H9 (cell line): ENCODE results near the gene CD247. TPM values are rescaled to one million over a fixed set of nuclear protein-coding genes. Genes with fewer than 3 reads are reported as not detected.

ENCODE experiments used
- DNase-seq: peaks from one replicate; pipeline ENCODE4 v3.0.0-alpha.2; 2017
- H2AFZ ChIP-seq: one replicate; pipeline ENCODE4 v1.6.1; 2013; ENCODE audit warnings: mild to moderate bottlenecking, low read length, control low read depth, moderate library complexity
- H2AK5ac ChIP-seq: 2 replicates; pipeline ENCODE4 v1.6.1; 2013; ENCODE audit warnings: low read length, control low read depth, mixed read lengths; ENCODE audit not compliant: insufficient read length
- H2BK120ac ChIP-seq: one replicate; pipeline ENCODE4 v1.6.1; 2013; ENCODE audit warnings: low read depth, mild to moderate bottlenecking, low read length, control low read depth, inconsistent platforms; ENCODE audit not compliant: poor library complexity, severe bottlenecking
- H2BK12ac ChIP-seq: 2 replicates; pipeline ENCODE4 v1.6.1; 2013; ENCODE audit warnings: low read length, control low read depth, mixed read lengths, low read depth; ENCODE audit not compliant: insufficient read length
- H2BK15ac ChIP-seq: 2 replicates; pipeline ENCODE4 v1.6.1; 2013; ENCODE audit warnings: low read depth, low read length, control low read depth
- H2BK20ac ChIP-seq: one replicate; pipeline ENCODE4 v1.6.1; 2013; ENCODE audit warnings: low read depth, mild to moderate bottlenecking, low read length, control low read depth, inconsistent platforms; ENCODE audit not compliant: poor library complexity, severe bottlenecking
- H2BK5ac ChIP-seq: 2 replicates; pipeline ENCODE4 v1.6.1; 2013; ENCODE audit warnings: low read length, control low read depth, mixed read lengths; ENCODE audit not compliant: insufficient read length
- H3K14ac ChIP-seq: 2 replicates; pipeline ENCODE4 v1.6.1; 2013; ENCODE audit warnings: low read length, control low read depth; ENCODE audit not compliant: insufficient read depth
- H3K18ac ChIP-seq: 2 replicates; pipeline ENCODE4 v1.6.1; 2013; ENCODE audit warnings: low read depth, mild to moderate bottlenecking, mixed read lengths, low read length, control low read depth; ENCODE audit not compliant: insufficient read length
- H3K23ac ChIP-seq: 2 replicates; pipeline ENCODE4 v1.6.1; 2013; ENCODE audit warnings: low read length, control low read depth, mixed read lengths, low read depth; ENCODE audit not compliant: insufficient read length
- H3K23me2 ChIP-seq: 2 replicates; pipeline ENCODE4 v1.6.1; 2013; ENCODE audit warnings: low read depth, mild to moderate bottlenecking, mixed read lengths, low read length, control low read depth; ENCODE audit not compliant: insufficient read length, poor library complexity, severe bottlenecking
- H3K27ac ChIP-seq: 2 replicates; pipeline ENCODE4 v1.5.1; 2013; ENCODE audit warnings: low read length, control low read depth, mixed read lengths, low read depth; ENCODE audit not compliant: insufficient read length
- H3K27me3 ChIP-seq: 2 replicates; pipeline ENCODE4 v1.6.1; 2013; ENCODE audit warnings: low read length, control low read depth, inconsistent platforms; ENCODE audit not compliant: insufficient read depth
- H3K4ac ChIP-seq: 2 replicates; pipeline ENCODE4 v1.6.1; 2013; ENCODE audit warnings: low read depth, mild to moderate bottlenecking, control low read depth, inconsistent platforms, low read length, moderate library complexity
- H3K4me1 ChIP-seq: 2 replicates; pipeline ENCODE4 v1.6.1; 2013; ENCODE audit warnings: low read length, control low read depth, inconsistent platforms; ENCODE audit not compliant: insufficient read depth
- H3K4me2 ChIP-seq: 2 replicates; pipeline ENCODE4 v1.6.1; 2013; ENCODE audit warnings: low read length, control low read depth, mixed read lengths; ENCODE audit not compliant: insufficient read length, insufficient read depth
- H3K56ac ChIP-seq: 2 replicates; pipeline ENCODE4 v1.6.1; 2013; ENCODE audit warnings: low read depth, mild to moderate bottlenecking, mixed read lengths, low read length, control low read depth; ENCODE audit not compliant: insufficient read length
- H3K79me1 ChIP-seq: 2 replicates; pipeline ENCODE4 v1.6.1; 2013; ENCODE audit warnings: low read depth, mild to moderate bottlenecking, moderate library complexity, low read length, control low read depth, inconsistent platforms; ENCODE audit not compliant: insufficient read depth, poor library complexity, severe bottlenecking
- H3K79me2 ChIP-seq: 2 replicates; pipeline ENCODE4 v1.6.1; 2013; ENCODE audit warnings: low read length, control low read depth, inconsistent platforms; ENCODE audit not compliant: insufficient read depth
- H3K9ac ChIP-seq: 2 replicates; pipeline ENCODE4 v1.6.1; 2013; ENCODE audit warnings: low read length, control low read depth, mixed read lengths; ENCODE audit not compliant: insufficient read length; ENCODE audit errors: extremely low read depth
- H3K9me3 ChIP-seq: one replicate; pipeline ENCODE4 v1.6.1; 2013; ENCODE audit warnings: low read depth, low read length, inconsistent platforms; ENCODE audit not compliant: control insufficient read depth
- H3T11ph ChIP-seq: one replicate; pipeline ENCODE4 v1.6.1; 2013; ENCODE audit warnings: mild to moderate bottlenecking, low read length, control low read depth, inconsistent platforms
- H4K20me1 ChIP-seq: one replicate; pipeline ENCODE4 v1.6.1; 2013; ENCODE audit not compliant: control insufficient read depth, insufficient read length, insufficient read depth
- H4K5ac ChIP-seq: 2 replicates; pipeline ENCODE4 v1.6.1; 2013; ENCODE audit warnings: low read depth, mild to moderate bottlenecking, mixed read lengths, low read length, control low read depth; ENCODE audit not compliant: insufficient read length
- H4K8ac ChIP-seq: replicated peaks from 2 replicates; pipeline ENCODE4 v1.6.1; 2013; ENCODE audit warnings: low read length, control low read depth, mixed read lengths, low read depth; ENCODE audit not compliant: insufficient read length
- H4K91ac ChIP-seq: 2 replicates; pipeline ENCODE4 v1.6.1; 2013; ENCODE audit warnings: low read depth, mild to moderate bottlenecking, moderate library complexity, mixed read lengths, low read length, control low read depth; ENCODE audit not compliant: insufficient read length
- H3K27ac Mint-ChIP-seq, 3 experiments: 2 replicates in 2 of 3; 3 replicates in 1 of 3; pipeline ENCODE4 v1.8.0; 2020 to 2021; ENCODE audit warnings: mixed read lengths in 3 of 3, mild to moderate bottlenecking in 1 of 3, moderate library complexity in 1 of 3
- H3K27me3 Mint-ChIP-seq: 2 replicates; pipeline ENCODE4 v1.8.0; 2021; ENCODE audit warnings: low read depth, mild to moderate bottlenecking, moderate library complexity, mixed read lengths
- H3K36me3 Mint-ChIP-seq, 3 experiments: 2 replicates in 2 of 3; 3 replicates in 1 of 3; pipeline ENCODE4 v1.8.0; 2020 to 2021; ENCODE audit warnings: low read depth in 3 of 3, mixed read lengths in 3 of 3; ENCODE audit not compliant: insufficient read depth in 1 of 3
- H3K4me1 Mint-ChIP-seq, 2 experiments: 2 replicates each; pipeline ENCODE4 v1.8.0; 2020; ENCODE audit warnings: mixed read lengths in 2 of 2
- H3K4me3 Mint-ChIP-seq, 2 experiments: 2 replicates in 1 of 2; 3 replicates in 1 of 2; pipeline ENCODE4 v1.8.0; 2020 to 2021; ENCODE audit warnings: mild to moderate bottlenecking in 2 of 2, mixed read lengths in 2 of 2, moderate library complexity in 1 of 2
- H3K9me3 Mint-ChIP-seq, 2 experiments: 2 replicates in 1 of 2; 3 replicates in 1 of 2; pipeline ENCODE4 v1.8.0; 2020; ENCODE audit warnings: mild to moderate bottlenecking in 2 of 2, mixed read lengths in 2 of 2, moderate library complexity in 1 of 2
- CTCF ChIP-seq: fragments of 200-600 bp; sonication (generic); conservative IDR thresholded peaks from 3 replicates; pipeline ENCODE4 v1.8.0; 2021; ENCODE audit warnings: antibody characterized with exemption, mild to moderate bottlenecking
- WGBS: extraction: QIAGEN DNeasy Blood & Tissue Kit; methylation state at CpG from one replicate; pipeline ENCODE4 v1.1.7; 2013; ENCODE audit warnings: missing lambda C conversion rate, low lambda C conversion rate, mixed read lengths; ENCODE audit not compliant: insufficient read length; ENCODE audit errors: extremely low coverage; 5-methylcytosine and 5-hydroxymethylcytosine counted together
- total RNA-seq: library from RNA; stranded (reverse); gene quantifications from 2 replicates; pipeline ENCODE4 v1.2.1, GENCODE V29; 2021

Gene CD247
- total RNA-seq, 1 experiment from 2014 or later: 1.2 TPM

- H3K23me2 ChIP-seq: no peaks in the 10 kb centered on the region
- no peak overlapping the region for H3K18ac ChIP-seq
- no peak overlapping the region for H3K14ac ChIP-seq
- no peak overlapping the region for H3K9ac ChIP-seq
- H2BK12ac ChIP-seq: no peak overlapping the region
- Mint-ChIP-seq H3K27me3 (no peaks in the 10 kb centered on the region; the same call in 1 of the 2 replicates), H3K4me3 (no peak overlapping the region), H3K4me1 (peaks cover 39 to 40% of the 10 kb centered on the region in 2 experiments), H3K27ac (no peak overlapping the region), H3K36me3 (no peaks in the 10 kb centered on the region), H3K9me3 (no peaks in the 10 kb centered on the region)
- no CpG with 5 or more reads among the region's 2 CpGs for WGBS
- no peak overlapping the region for H4K91ac ChIP-seq
- no peak overlapping the region for H3K27ac ChIP-seq
- no peak overlapping the region for H2BK20ac ChIP-seq
- H3K4me2 ChIP-seq: no peak overlapping the region
- H3K79me1 ChIP-seq: no peaks in the 10 kb centered on the region
- H3K27me3 ChIP-seq: no peaks in the 10 kb centered on the region
- H3K23ac ChIP-seq: no peak overlapping the region
- H4K8ac ChIP-seq: no peak overlapping the region
- H3K4ac ChIP-seq: no peak overlapping the region
- H3K9me3 ChIP-seq: no peaks in the 10 kb centered on the region
- H3T11ph ChIP-seq: no peak overlapping the region
- H3K56ac ChIP-seq: no peak overlapping the region
- H2AFZ ChIP-seq: no peak overlapping the region
- H3K79me2 ChIP-seq: no peaks in the 10 kb centered on the region
- H2BK15ac ChIP-seq: no peak overlapping the region
- no peak overlapping the region for H2BK5ac ChIP-seq
- no peaks in the 10 kb centered on the region for H4K20me1 ChIP-seq
- no peak overlapping the region for H2BK120ac ChIP-seq
- no peak for DNase-seq
- no peak for TF ChIP-seq CTCF
- no peak overlapping the region for H2AK5ac ChIP-seq
- H4K5ac ChIP-seq: no peak overlapping the region
- H3K4me1 ChIP-seq: no peaks in the 10 kb centered on the region; the same call in 1 of the 2 replicates
Measured at GRCh38 chr1:167465018-167465417, 53.3 kb downstream of the CD247 start.
